ENCODE results near the gene KRTAP9-2. TPM values are rescaled to one million over a fixed set of nuclear protein-coding genes. Genes with fewer than 3 reads are reported as not detected.

KRTAP9-2 gene
- total RNA-seq, result not detected in 2 replicates

GRCh38 chr17:41226598-41227095 is at the start of gene KRTAP9-2:
Gene KRTAP9-2 (plus strand): TSS chr17:41226648. CDS start chr17:41226655, 7 bp downstream.

GRCh38 chr17:41177727-41178271 is 48.6 kb upstream of the KRTAP9-2 start, which contains the start of gene KRTAP4-2:
Gene KRTAP4-2 (minus strand): TSS chr17:41178221. CDS start chr17:41178164, 57 bp downstream.

GRCh38 chr17:41184480-41184961 is 41.9 kb upstream of the KRTAP9-2 start, which contains the start of gene KRTAP4-1:
Gene KRTAP4-1 (minus strand): TSS chr17:41184911. CDS start chr17:41184854, 57 bp downstream.

GRCh38 chr17:41189837-41190318 is 36.6 kb upstream of the KRTAP9-2 start, which contains the start of gene KRTAP9-1:
Gene KRTAP9-1 (plus strand): TSS chr17:41189887. CDS start chr17:41189887, 0 bp downstream.

GRCh38 chr17:41232399-41233105 is 6.1 kb downstream of the KRTAP9-2 start, which contains the start of gene KRTAP9-3:
Gene KRTAP9-3 (plus strand): TSS chr17:41232449. CDS start chr17:41232502, 53 bp downstream.

GRCh38 chr17:41237949-41238437 is 11.5 kb downstream of the KRTAP9-2 start, which contains the start of gene KRTAP9-8:
Gene KRTAP9-8 (plus strand): TSS chr17:41237999. CDS start chr17:41238052, 53 bp downstream.

GRCh38 chr17:41249637-41250240 is 23.3 kb downstream of the KRTAP9-2 start, which contains the start of gene KRTAP9-4:
Gene KRTAP9-4 (plus strand): TSS chr17:41249687. CDS start chr17:41249721, 34 bp downstream.

GRCh38 chr17:41255381-41256290 is 29.2 kb downstream of the KRTAP9-2 start, which contains the start of gene KRTAP9-9:
Gene KRTAP9-9 (plus strand): TSS chr17:41255384.

GRCh38 chr17:41265078-41265477 is 38.6 kb downstream of the KRTAP9-2 start, which contains the start of gene KRTAP9-6:
Gene KRTAP9-6 (plus strand): TSS chr17:41265378. CDS start chr17:41265378, 0 bp downstream.

GRCh38 chr17:41275648-41276190 is 49.3 kb downstream of the KRTAP9-2 start, which contains the start of gene KRTAP9-7:
Gene KRTAP9-7 (plus strand): TSS chr17:41275698. CDS start chr17:41275698, 0 bp downstream.

Other genes starting within 250 kb of the KRTAP9-2 start
- gene KRT40, start 242.3 kb upstream of the KRTAP9-2 start, total RNA-seq, result not detected in 2 replicates
- not detected in 2 replicates for gene KRTAP3-3, start 232.5 kb upstream of the KRTAP9-2 start, total RNA-seq
- not detected in 2 replicates for gene KRTAP3-2, start 226.7 kb upstream of the KRTAP9-2 start, total RNA-seq
- not detected in 2 replicates for gene KRTAP3-1, start 217.5 kb upstream of the KRTAP9-2 start, total RNA-seq
- gene KRTAP1-5, start 199.4 kb upstream of the KRTAP9-2 start, total RNA-seq, result 0.23 and 0.30 TPM in 2 replicates
- gene KRTAP1-4, start 196.5 kb upstream of the KRTAP9-2 start, total RNA-seq, result not detected in 2 replicates
- gene KRTAP1-3, start 191.8 kb upstream of the KRTAP9-2 start, total RNA-seq, result not detected in 2 replicates
- not detected in 2 replicates for gene KRTAP1-1, start 185.2 kb upstream of the KRTAP9-2 start, total RNA-seq
- not detected in 2 replicates for gene KRTAP2-1, start 179.3 kb upstream of the KRTAP9-2 start, total RNA-seq
- gene KRTAP2-2, start 171.4 kb upstream of the KRTAP9-2 start, total RNA-seq, result not detected in 2 replicates
- gene KRTAP2-3, start 166.5 kb upstream of the KRTAP9-2 start, total RNA-seq, result 0.65 TPM in 1 of 2 replicates, not detected in the other
- gene KRTAP2-4, start 160.8 kb upstream of the KRTAP9-2 start, total RNA-seq, result not detected in 2 replicates
- not detected in 2 replicates for gene KRTAP4-7, start 142.5 kb upstream of the KRTAP9-2 start, total RNA-seq
- not detected in 2 replicates for gene KRTAP4-8, start 128.5 kb upstream of the KRTAP9-2 start, total RNA-seq
- not detected in 2 replicates for gene KRTAP4-16, start 124.4 kb upstream of the KRTAP9-2 start, total RNA-seq
- not detected in 2 replicates for gene KRTAP4-9, start 121.3 kb upstream of the KRTAP9-2 start, total RNA-seq
- gene KRTAP4-11, start 108.3 kb upstream of the KRTAP9-2 start, total RNA-seq, result not detected in 2 replicates
- gene KRTAP4-12, start 102.5 kb upstream of the KRTAP9-2 start, total RNA-seq, result not detected in 2 replicates
- gene KRTAP4-6, start 86.1 kb upstream of the KRTAP9-2 start, total RNA-seq, result not detected in 2 replicates
- gene KRTAP4-5, start 76.8 kb upstream of the KRTAP9-2 start, total RNA-seq, result not detected in 2 replicates
- gene KRTAP4-4, start 65.9 kb upstream of the KRTAP9-2 start, total RNA-seq, result not detected in 2 replicates
- gene KRTAP4-3, start 58.4 kb upstream of the KRTAP9-2 start, total RNA-seq, result not detected in 2 replicates
- not detected in 2 replicates for gene KRTAP4-2, start 48.4 kb upstream of the KRTAP9-2 start, total RNA-seq
- gene KRTAP4-1, start 41.7 kb upstream of the KRTAP9-2 start, total RNA-seq, result not detected in 2 replicates
- gene KRTAP9-1, start 36.8 kb upstream of the KRTAP9-2 start, total RNA-seq, result not detected in 2 replicates
- gene KRTAP9-3, start 5.8 kb downstream of the KRTAP9-2 start, total RNA-seq, result not detected in 2 replicates
- not detected in 2 replicates for gene KRTAP9-8, start 11.4 kb downstream of the KRTAP9-2 start, total RNA-seq
- gene KRTAP9-4, start 23.0 kb downstream of the KRTAP9-2 start, total RNA-seq, result not detected in 2 replicates
- gene KRTAP9-9, start 28.7 kb downstream of the KRTAP9-2 start, total RNA-seq, result not detected in 2 replicates
- not detected in 2 replicates for gene KRTAP9-6, start 38.7 kb downstream of the KRTAP9-2 start, total RNA-seq
- gene KRTAP9-7, start 49.0 kb downstream of the KRTAP9-2 start, total RNA-seq, result not detected in 2 replicates
- gene KRTAP29-1, start 76.2 kb downstream of the KRTAP9-2 start, total RNA-seq, result not detected in 2 replicates
- gene KRTAP16-1, start 82.7 kb downstream of the KRTAP9-2 start, total RNA-seq, result not detected in 2 replicates
- not detected in 2 replicates for gene KRTAP17-1, start 89.1 kb downstream of the KRTAP9-2 start, total RNA-seq
- not detected in 2 replicates for gene KRT33A, start 124.2 kb downstream of the KRTAP9-2 start, total RNA-seq
- 0.30 and 0.32 TPM in 2 replicates for gene KRT33B, start 143.2 kb downstream of the KRTAP9-2 start, total RNA-seq
- 0.89 and 6.6 TPM in 2 replicates for gene KRT34, start 155.7 kb downstream of the KRTAP9-2 start, total RNA-seq
- gene KRT31, start 171.0 kb downstream of the KRTAP9-2 start, total RNA-seq, result not detected in 2 replicates
- not detected in 2 replicates for gene KRT37, start 197.9 kb downstream of the KRTAP9-2 start, total RNA-seq
- not detected in 2 replicates for gene KRT38, start 214.3 kb downstream of the KRTAP9-2 start, total RNA-seq
- gene KRT32, start 240.7 kb downstream of the KRTAP9-2 start, total RNA-seq, result 0.09 TPM in 1 of 2 replicates, not detected in the other